GM18867 (cell line): ENCODE measurements around the gene DDX21.
"Not testable (repeated sequence)": the region's sequence is repeated elsewhere in the genome, so short reads cannot be mapped to it uniquely, and the experiment has no call there.

Experiments
- ATAC-seq: cut with Tn5 transposase; IDR thresholded peaks from one replicate; pipeline ENCODE4 v1.9.1; 2021; ENCODE audit warnings: mild to moderate bottlenecking, moderate library complexity; ENCODE audit not compliant: unreplicated experiment

DDX21 gene

GRCh38 chr10:68955832-68956532 lies at the start of gene DDX21:
Gene DDX21, plus strand, starts transcription at chr10:68956170. Its CDS starts 56 bp downstream, at chr10:68956226.
- ATAC-seq: peak; percentile 84

GRCh38 chr10:68924593-68924992 lies 31.4 kb upstream of the DDX21 start:
- no peak for ATAC-seq

GRCh38 chr10:68925489-68925888 lies 30.5 kb upstream of the DDX21 start:
- ATAC-seq: no peak

- ATAC-seq: not testable (repeated sequence)
Measured at GRCh38 chr10:68929157-68929556, 26.8 kb upstream of the DDX21 start.

GRCh38 chr10:68929888-68930287 lies 26.1 kb upstream of the DDX21 start:
- ATAC-seq: not testable (repeated sequence)

GRCh38 chr10:68932860-68933259 lies 23.1 kb upstream of the DDX21 start:
- ATAC-seq: not testable (repeated sequence)

- no peak for ATAC-seq
Measured at GRCh38 chr10:68934994-68935393, 21.0 kb upstream of the DDX21 start.

GRCh38 chr10:68938117-68938516 lies 17.9 kb upstream of the DDX21 start:
- ATAC-seq: no peak

GRCh38 chr10:68938884-68939283 lies 17.1 kb upstream of the DDX21 start:
- ATAC-seq: no peak

- ATAC-seq: not testable (repeated sequence)
Measured at GRCh38 chr10:68940917-68941316, 15.1 kb upstream of the DDX21 start.

GRCh38 chr10:68950598-68950997 lies 5.4 kb upstream of the DDX21 start:
- ATAC-seq: no peak

- ATAC-seq: no peak
Measured at GRCh38 chr10:68954904-68955303, 1.1 kb upstream of the DDX21 start.

GRCh38 chr10:68955355-68955831 lies 577 bp upstream of the DDX21 start:
- ATAC-seq: peak; percentile 50

- no peak for ATAC-seq
Measured at GRCh38 chr10:68957284-68957615, 1.3 kb downstream of the DDX21 start.

- no peak for ATAC-seq
Measured at GRCh38 chr10:68957654-68958053, 1.7 kb downstream of the DDX21 start.

- no peak for ATAC-seq
Measured at GRCh38 chr10:68959695-68960527, 3.9 kb downstream of the DDX21 start.

GRCh38 chr10:68963151-68963550 lies 7.2 kb downstream of the DDX21 start:
- ATAC-seq: no peak

GRCh38 chr10:68973975-68974374 lies 18.0 kb downstream of the DDX21 start:
- no peak for ATAC-seq

GRCh38 chr10:68975936-68976473 lies 20.0 kb downstream of the DDX21 start:
- not testable (repeated sequence) for ATAC-seq

- not testable (repeated sequence) for ATAC-seq
Measured at GRCh38 chr10:68979738-68980137, 23.8 kb downstream of the DDX21 start.

- no peak for ATAC-seq
Measured at GRCh38 chr10:68981074-68981473, 25.1 kb downstream of the DDX21 start.

GRCh38 chr10:68982389-68982788 lies 26.4 kb downstream of the DDX21 start:
- no peak for ATAC-seq
